SU-DHL-6 (cell line): ENCODE measurements around the gene KMT5C.

Experiments used
- EZH2phosphoT487 ChIP-seq: fragments of 200-600 bp; sonication (generic), shearing (Covaris generic); conservative IDR thresholded peaks from 2 replicates; pipeline ENCODE4 v1.6.1; 2018; ENCODE audit warnings: mild to moderate bottlenecking, antibody characterized with exemption, low read length, moderate library complexity, mixed read lengths
- TF ChIP-seq, protein P1 (sequence below): fragments of 200-600 bp; sonication (generic); IDR thresholded peaks from one replicate; pipeline ENCODE4 v1.5.1; 2017; ENCODE audit warnings: antibody characterized with exemption, mild to moderate bottlenecking, low read length, moderate library complexity; ENCODE audit not compliant: insufficient read depth, poor library complexity, severe bottlenecking

DNA sequence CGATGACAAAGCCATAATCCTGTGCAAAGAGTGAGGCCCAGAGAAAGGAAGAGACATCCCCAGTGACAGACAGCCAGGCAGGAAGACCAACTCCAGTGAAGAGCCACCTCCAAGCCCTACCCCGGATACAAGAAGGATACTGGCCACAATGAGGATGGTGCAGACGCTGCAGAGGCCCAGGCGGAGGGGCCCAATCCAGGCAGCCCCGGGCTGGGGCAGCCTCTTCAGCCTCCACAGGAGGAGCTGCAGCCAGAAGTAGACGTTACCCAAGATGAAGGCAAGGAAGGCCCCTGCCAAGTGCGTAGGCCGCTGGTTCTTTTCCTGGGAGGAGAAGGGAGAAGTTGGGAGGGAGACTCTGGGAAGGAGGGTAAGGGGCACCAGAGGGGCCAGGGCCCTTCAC is 23.0 kb upstream of the KMT5C start:
- TF ChIP-seq, protein P1, sequence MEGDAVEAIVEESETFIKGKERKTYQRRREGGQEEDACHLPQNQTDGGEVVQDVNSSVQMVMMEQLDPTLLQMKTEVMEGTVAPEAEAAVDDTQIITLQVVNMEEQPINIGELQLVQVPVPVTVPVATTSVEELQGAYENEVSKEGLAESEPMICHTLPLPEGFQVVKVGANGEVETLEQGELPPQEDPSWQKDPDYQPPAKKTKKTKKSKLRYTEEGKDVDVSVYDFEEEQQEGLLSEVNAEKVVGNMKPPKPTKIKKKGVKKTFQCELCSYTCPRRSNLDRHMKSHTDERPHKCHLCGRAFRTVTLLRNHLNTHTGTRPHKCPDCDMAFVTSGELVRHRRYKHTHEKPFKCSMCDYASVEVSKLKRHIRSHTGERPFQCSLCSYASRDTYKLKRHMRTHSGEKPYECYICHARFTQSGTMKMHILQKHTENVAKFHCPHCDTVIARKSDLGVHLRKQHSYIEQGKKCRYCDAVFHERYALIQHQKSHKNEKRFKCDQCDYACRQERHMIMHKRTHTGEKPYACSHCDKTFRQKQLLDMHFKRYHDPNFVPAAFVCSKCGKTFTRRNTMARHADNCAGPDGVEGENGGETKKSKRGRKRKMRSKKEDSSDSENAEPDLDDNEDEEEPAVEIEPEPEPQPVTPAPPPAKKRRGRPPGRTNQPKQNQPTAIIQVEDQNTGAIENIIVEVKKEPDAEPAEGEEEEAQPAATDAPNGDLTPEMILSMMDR = no peak
- no peak for TF ChIP-seq EZH2phosphoT487
